Right atrium auricular region (tissue), 2 donors: ENCODE data around the gene TTLL6. TPM values are rescaled to one million over a fixed set of nuclear protein-coding genes. Genes with fewer than 3 reads are reported as not detected.
"Not testable (repeated sequence)": the region's sequence is repeated elsewhere in the genome, so short reads cannot be mapped to it uniquely, and the experiment has no call there.

Experiments used
- DNase-seq: peaks from one replicate; pipeline ENCODE4 v3.0.0-alpha.2; 2019; ENCODE audit warnings: low spot score
- H3K27ac ChIP-seq, 2 donors: fragments of 200-600 bp; sonication (generic); 1 replicate in 1 of 2; 2 replicates in 1 of 2; pipeline ENCODE4 v1.5.1; 2016 to 2019
- H3K27me3 ChIP-seq, 2 donors: fragments of 200-600 bp; sonication (generic); one replicate each; pipeline versions ENCODE4 v1.5.1 to v1.6.0; 2017 to 2019
- H3K36me3 ChIP-seq: fragments of 200-600 bp; sonication (generic); one replicate; pipeline ENCODE4 v1.5.1; 2016
- H3K4me1 ChIP-seq, 2 donors: fragments of 200-600 bp; sonication (generic); one replicate each; pipeline versions ENCODE4 v1.5.1 to v1.6.0; 2017 to 2019
- H3K4me3 ChIP-seq, 2 donors: fragments of 200-600 bp; sonication (generic); 1 replicate in 1 of 2; 2 replicates in 1 of 2; pipeline ENCODE4 v1.5.1; 2017 to 2019; ENCODE audit warnings: mild to moderate bottlenecking in 1 of 2, moderate library complexity in 1 of 2
- H3K9me3 ChIP-seq, 2 donors: fragments of 200-600 bp; sonication (generic); one replicate each; pipeline ENCODE4 v1.5.1; 2019
- CTCF ChIP-seq, 2 donors: fragments of 200-600 bp; sonication (generic); IDR thresholded peaks; one replicate each; pipeline ENCODE4 v1.5.1; 2019; ENCODE audit warnings: antibody characterized with exemption in 2 of 2
- total RNA-seq, 2 donors: library from RNA; depleted of rRNA; stranded (reverse); fragments of >200 nt; gene quantifications; one replicate each; pipeline ENCODE4 v1.1.0, GENCODE V29; 2016

The TTLL6 gene
- total RNA-seq, 2 donors from 2014 or later, result not detected

GRCh38 chr17:48850792-48851323, 33.8 kb upstream of the TTLL6 start:
- Histone ChIP-seq H3K4me1 (peaks cover 0 to 8% of the 10 kb centered on the region in 2 donors), H3K9me3 (no peaks in the 10 kb centered on the region), H3K27me3 (no peaks in the 10 kb centered on the region), H3K36me3 (peaks cover 95% of the 10 kb centered on the region), H3K4me3 (no peak overlapping the region), H3K27ac (no peak overlapping the region)
- TF ChIP-seq CTCF (IDR thresholded peaks at IDR 0.05), result no peak
- DNase-seq, result no peak

DNA sequence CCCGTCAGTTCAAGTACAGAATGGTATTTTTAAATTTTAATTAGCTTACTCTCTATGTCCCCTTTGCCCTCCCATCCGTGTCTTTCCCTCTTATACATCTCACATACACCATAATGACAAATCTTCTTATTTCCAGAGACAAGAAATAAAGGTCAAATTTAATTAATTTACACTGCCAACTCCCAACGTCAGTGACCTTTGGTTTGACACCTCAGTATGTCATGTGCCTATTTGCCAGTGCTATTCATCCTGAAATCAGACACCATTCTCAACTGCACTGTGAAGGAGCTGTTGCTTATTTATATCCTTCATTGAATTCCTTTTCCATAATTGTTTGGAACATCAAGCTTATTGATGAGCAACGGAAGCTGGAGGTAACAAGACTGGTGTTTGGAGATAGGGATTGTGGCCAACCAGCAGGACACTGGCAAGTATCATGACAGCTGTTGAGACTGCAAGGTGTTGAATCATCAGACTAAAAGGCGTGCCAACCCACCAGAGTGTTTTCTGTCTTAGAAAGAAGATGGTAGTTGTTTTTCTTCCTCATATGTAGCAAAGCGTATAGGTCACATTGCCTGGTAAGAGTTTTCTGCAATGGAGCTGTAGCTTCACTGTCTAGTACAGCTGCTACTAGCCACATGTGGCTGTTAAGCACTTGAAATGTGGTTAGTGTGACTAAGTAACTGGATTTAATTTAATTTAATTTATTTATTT, 26.3 kb upstream of the TTLL6 start:
- Histone ChIP-seq H3K27ac (peak overlapping the region; percentile 89 to 91), H3K9me3 (no peaks in the 10 kb centered on the region), H3K4me1 (peaks cover 0 to 69% of the 10 kb centered on the region in 2 donors), H3K4me3 (no peak overlapping the region), H3K36me3 (peaks cover 55% of the 10 kb centered on the region), H3K27me3 (no peaks in the 10 kb centered on the region)
- no peak for DNase-seq
- no peak for TF ChIP-seq CTCF (IDR thresholded peaks at IDR 0.05)

- H3K4me3 ChIP-seq, result peak overlapping the region in 1 of 2 donors; percentile 37
Measured at GRCh38 chr17:48842746-48843145, 25.7 kb upstream of the TTLL6 start.

GRCh38 chr17:48841395-48841831, 24.4 kb upstream of the TTLL6 start:
- TF ChIP-seq CTCF (IDR thresholded peaks at IDR 0.05), result no peak
- H3K4me3 ChIP-seq, result peak overlapping the region; percentile 10 to 37
- H3K27me3 ChIP-seq, result no peaks in the 10 kb centered on the region
- DNase-seq, result no peak
- peaks cover 38% of the 10 kb centered on the region for H3K36me3 ChIP-seq
- peak overlapping the region; percentile 89 to 91 for H3K27ac ChIP-seq
- H3K9me3 ChIP-seq, result no peaks in the 10 kb centered on the region
- H3K4me1 ChIP-seq, result peaks cover 0 to 82% of the 10 kb centered on the region in 2 donors

More at GRCh38 chr17:48842746-48843145, 25.7 kb upstream of the TTLL6 start:
- Histone ChIP-seq H3K4me1 (peaks cover 0 to 73% of the 10 kb centered on the region in 2 donors), H3K27ac (peak overlapping the region; percentile 89 to 91), H3K27me3 (no peaks in the 10 kb centered on the region), H3K36me3 (peaks cover 49% of the 10 kb centered on the region), H3K9me3 (no peaks in the 10 kb centered on the region)
- DNase-seq, result no peak
- no peak for TF ChIP-seq CTCF (IDR thresholded peaks at IDR 0.05)

GRCh38 chr17:48840441-48840840, 23.4 kb upstream of the TTLL6 start:
- peaks cover 29% of the 10 kb centered on the region for H3K36me3 ChIP-seq
- H3K27ac ChIP-seq, result peak overlapping the region; percentile 89 to 91
- DNase-seq, result no peak
- no peak for TF ChIP-seq CTCF (IDR thresholded peaks at IDR 0.05)
- H3K4me1 ChIP-seq, result peaks cover 0 to 87% of the 10 kb centered on the region in 2 donors
- H3K27me3 ChIP-seq, result no peaks in the 10 kb centered on the region
- no peaks in the 10 kb centered on the region for H3K9me3 ChIP-seq
- H3K4me3 ChIP-seq, result peak overlapping the region in 1 of 2 donors; percentile 37

DNA sequence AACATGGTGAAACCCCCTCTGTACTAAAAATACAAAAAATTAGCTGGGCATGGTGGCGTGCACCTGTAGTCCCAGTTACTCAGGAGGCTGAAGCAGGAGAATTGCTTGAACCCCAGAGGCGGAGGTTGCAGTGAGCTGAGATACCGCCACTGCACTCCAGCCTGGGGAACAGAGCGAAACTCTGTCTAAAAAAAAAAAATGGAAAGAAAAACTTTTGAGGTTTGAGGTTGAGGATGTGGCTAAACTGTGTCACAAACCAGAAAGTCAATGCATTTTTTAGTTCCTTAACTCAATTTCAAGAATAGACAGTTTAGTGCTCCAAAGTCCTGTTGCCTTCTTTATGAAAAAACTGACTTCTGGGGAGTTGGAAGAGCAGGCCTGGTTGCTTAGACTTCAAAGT, 20.4 kb upstream of the TTLL6 start:
- not testable (repeated sequence) for H3K4me3 ChIP-seq
- Histone ChIP-seq H3K27ac (peak overlapping the region; percentile 16 to 25), H3K4me1 (peaks cover 0 to 96% of the 10 kb centered on the region in 2 donors)

More for the DNA sequence above, 20.4 kb upstream of the TTLL6 start:
- DNase-seq, H3K27me3 ChIP-seq, H3K9me3 ChIP-seq, H3K36me3 ChIP-seq: not testable (repeated sequence)
